ENCODE measurements around the gene ASB6. TPM values are rescaled to one million over a fixed set of nuclear protein-coding genes. Genes with fewer than 3 reads are reported as not detected.

ASB6 gene
- total RNA-seq, 4 donors from 2014 or later: 13.3 to 30.0 (median 22.0) TPM

- TF ChIP-seq POLR2A (IDR thresholded peaks at IDR 0.05; ENCODE audit: low read depth): no peak
- TF ChIP-seq, protein P1, sequence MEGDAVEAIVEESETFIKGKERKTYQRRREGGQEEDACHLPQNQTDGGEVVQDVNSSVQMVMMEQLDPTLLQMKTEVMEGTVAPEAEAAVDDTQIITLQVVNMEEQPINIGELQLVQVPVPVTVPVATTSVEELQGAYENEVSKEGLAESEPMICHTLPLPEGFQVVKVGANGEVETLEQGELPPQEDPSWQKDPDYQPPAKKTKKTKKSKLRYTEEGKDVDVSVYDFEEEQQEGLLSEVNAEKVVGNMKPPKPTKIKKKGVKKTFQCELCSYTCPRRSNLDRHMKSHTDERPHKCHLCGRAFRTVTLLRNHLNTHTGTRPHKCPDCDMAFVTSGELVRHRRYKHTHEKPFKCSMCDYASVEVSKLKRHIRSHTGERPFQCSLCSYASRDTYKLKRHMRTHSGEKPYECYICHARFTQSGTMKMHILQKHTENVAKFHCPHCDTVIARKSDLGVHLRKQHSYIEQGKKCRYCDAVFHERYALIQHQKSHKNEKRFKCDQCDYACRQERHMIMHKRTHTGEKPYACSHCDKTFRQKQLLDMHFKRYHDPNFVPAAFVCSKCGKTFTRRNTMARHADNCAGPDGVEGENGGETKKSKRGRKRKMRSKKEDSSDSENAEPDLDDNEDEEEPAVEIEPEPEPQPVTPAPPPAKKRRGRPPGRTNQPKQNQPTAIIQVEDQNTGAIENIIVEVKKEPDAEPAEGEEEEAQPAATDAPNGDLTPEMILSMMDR (IDR thresholded peaks at IDR 0.05): no peak
- TF ChIP-seq POLR2AphosphoS5 (IDR thresholded peaks at IDR 0.05): no peak
- no peak for TF ChIP-seq EP300 (IDR thresholded peaks at IDR 0.05)
- no peak for DNase-seq (ENCODE audit: extremely low spot score)
These were observed 43.9 kb upstream of the ASB6 start for GRCh38 chr9:129685933-129686259.

GRCh38 chr9:129685220-129685932 lies 43.4 kb upstream of the ASB6 start:
- TF ChIP-seq EP300 (IDR thresholded peaks at IDR 0.05): no peak
- TF ChIP-seq POLR2A (IDR thresholded peaks at IDR 0.05; ENCODE audit: low read depth): no peak
- TF ChIP-seq POLR2AphosphoS5 (IDR thresholded peaks at IDR 0.05): no peak
- TF ChIP-seq, protein P1 (IDR thresholded peaks at IDR 0.05): no peak
- intact Hi-C loops (cut with DNase I): no loop called here
- Histone ChIP-seq H3K27ac (replicated peaks in 1 of 4) (no peak overlapping the region), H3K9me3 (no peaks in the 10 kb centered on the region), H3K4me1 (no peaks in the 10 kb centered on the region), H3K4me3 (no peak overlapping the region), H3K36me3 (no peaks in the 10 kb centered on the region), H3K27me3 (peaks cover 0 to 20% (median 0%) of the 10 kb centered on the region in 4 donors)
- no peak for DNase-seq (ENCODE audit: extremely low spot score)
- WGBS: 87% methylated on average over 15 of the region's 15 CpGs

More at GRCh38 chr9:129685933-129686259, 43.9 kb upstream of the ASB6 start:
- H3K27me3 ChIP-seq: peaks cover 0 to 19% (median 0%) of the 10 kb centered on the region in 4 donors
- intact Hi-C loops (cut with DNase I): no loop called here
- H3K4me1 ChIP-seq: no peaks in the 10 kb centered on the region
- no peak overlapping the region for H3K27ac ChIP-seq (replicated peaks in 1 of 4)
- H3K4me3 ChIP-seq: no peak overlapping the region
- H3K36me3 ChIP-seq: no peaks in the 10 kb centered on the region
- 86% methylated on average over 3 of the region's 3 CpGs for WGBS
- no peaks in the 10 kb centered on the region for H3K9me3 ChIP-seq

DNA sequence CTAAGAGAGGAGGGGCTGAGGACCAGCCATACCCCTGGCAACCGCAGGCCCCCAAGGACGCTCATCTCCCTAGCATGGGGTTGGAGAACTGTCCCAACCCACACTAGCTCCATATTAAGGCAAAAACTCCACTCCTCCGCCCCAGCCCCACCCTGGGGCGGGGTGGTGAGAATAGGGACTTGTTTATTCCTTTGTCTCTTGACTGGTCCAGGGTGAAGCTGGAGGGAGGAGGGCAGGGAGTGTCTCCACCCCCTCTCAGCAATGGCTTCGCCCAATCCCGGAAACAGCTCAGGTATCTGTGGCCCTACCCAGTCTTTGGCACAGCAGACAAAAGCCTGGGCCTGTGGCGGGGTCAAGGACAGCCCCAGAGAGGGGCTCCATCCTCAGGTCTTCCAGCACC lies 40.4 kb upstream of the ASB6 start:
- H3K36me3 ChIP-seq: no peaks in the 10 kb centered on the region
- no peak overlapping the region for H3K4me3 ChIP-seq
- H3K9me3 ChIP-seq: no peaks in the 10 kb centered on the region
- WGBS: 96% methylated on average over 6 of the region's 7 CpGs
- TF ChIP-seq POLR2A (IDR thresholded peaks at IDR 0.05; ENCODE audit: low read depth): no peak
- TF ChIP-seq POLR2AphosphoS5 (IDR thresholded peaks at IDR 0.05): no peak
- TF ChIP-seq, protein P1 (IDR thresholded peaks at IDR 0.05): no peak
- no peak for TF ChIP-seq EP300 (IDR thresholded peaks at IDR 0.05)
- peaks cover 0 to 33% (median 0%) of the 10 kb centered on the region in 4 donors for H3K27me3 ChIP-seq
- intact Hi-C loops (cut with DNase I): no loop called here
- no peaks in the 10 kb centered on the region for H3K4me1 ChIP-seq
- no peak for DNase-seq (ENCODE audit: extremely low spot score)
- H3K27ac ChIP-seq (replicated peaks in 1 of 4): no peak overlapping the region

DNA sequence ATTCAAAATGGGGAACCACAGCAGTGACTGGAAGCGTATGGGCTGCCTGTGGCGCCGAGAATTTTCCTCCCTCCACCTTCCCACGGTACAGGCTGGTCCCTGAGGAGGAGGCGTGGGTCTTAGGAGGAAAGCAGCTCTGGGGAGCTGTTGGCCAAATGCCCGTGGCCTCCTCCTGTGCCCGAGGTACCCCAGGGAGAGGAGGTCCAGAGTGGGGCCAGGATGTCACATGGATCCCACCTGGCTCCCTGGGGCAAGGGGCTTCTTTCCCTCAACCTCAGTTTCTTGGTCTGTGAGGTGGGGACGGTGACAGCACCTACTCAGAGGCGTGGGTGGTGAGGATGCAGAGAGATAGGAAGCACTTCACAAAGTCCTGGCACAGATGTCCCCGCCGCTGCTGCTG lies 40.0 kb upstream of the ASB6 start:
- intact Hi-C loops (cut with DNase I): no loop called here
- H3K9me3 ChIP-seq: no peaks in the 10 kb centered on the region
- no peaks in the 10 kb centered on the region for H3K36me3 ChIP-seq
- peaks cover 0 to 33% (median 0%) of the 10 kb centered on the region in 4 donors for H3K27me3 ChIP-seq
- TF ChIP-seq POLR2A (IDR thresholded peaks at IDR 0.05; ENCODE audit: low read depth) (no peak), EP300 (IDR thresholded peaks at IDR 0.05) (no peak), POLR2AphosphoS5 (IDR thresholded peaks at IDR 0.05) (no peak)
- TF ChIP-seq, protein P1 (IDR thresholded peaks at IDR 0.05): no peak
- H3K4me3 ChIP-seq: no peak overlapping the region
- 78% methylated on average over 9 of the region's 11 CpGs for WGBS
- no peaks in the 10 kb centered on the region for H3K4me1 ChIP-seq
- no peak overlapping the region for H3K27ac ChIP-seq (replicated peaks in 1 of 4)
- no peak for DNase-seq (ENCODE audit: extremely low spot score)

- Histone ChIP-seq H3K4me1 (peaks cover 0 to 14% (median 5%) of the 10 kb centered on the region in 4 donors), H3K9me3 (no peaks in the 10 kb centered on the region), H3K4me3 (no peak overlapping the region), H3K36me3 (no peaks in the 10 kb centered on the region), H3K27ac (replicated peaks in 1 of 4) (no peak overlapping the region), H3K27me3 (peaks cover 0 to 54% (median 0%) of the 10 kb centered on the region in 4 donors)
- TF ChIP-seq POLR2A (IDR thresholded peaks at IDR 0.05; ENCODE audit: low read depth) (no peak), EP300 (IDR thresholded peaks at IDR 0.05) (no peak), POLR2AphosphoS5 (IDR thresholded peaks at IDR 0.05) (no peak)
- TF ChIP-seq, protein P1 (IDR thresholded peaks at IDR 0.05): no peak
- DNase-seq (ENCODE audit: extremely low spot score): no peak
- 95% methylated on average over 6 of the region's 9 CpGs for WGBS
- intact Hi-C loops (cut with DNase I): no loop called here
These were observed 37.6 kb upstream of the ASB6 start for GRCh38 chr9:129679537-129679936.
